Measurements from ENCODE around the gene CARS1.

Gene CARS1

DNA sequence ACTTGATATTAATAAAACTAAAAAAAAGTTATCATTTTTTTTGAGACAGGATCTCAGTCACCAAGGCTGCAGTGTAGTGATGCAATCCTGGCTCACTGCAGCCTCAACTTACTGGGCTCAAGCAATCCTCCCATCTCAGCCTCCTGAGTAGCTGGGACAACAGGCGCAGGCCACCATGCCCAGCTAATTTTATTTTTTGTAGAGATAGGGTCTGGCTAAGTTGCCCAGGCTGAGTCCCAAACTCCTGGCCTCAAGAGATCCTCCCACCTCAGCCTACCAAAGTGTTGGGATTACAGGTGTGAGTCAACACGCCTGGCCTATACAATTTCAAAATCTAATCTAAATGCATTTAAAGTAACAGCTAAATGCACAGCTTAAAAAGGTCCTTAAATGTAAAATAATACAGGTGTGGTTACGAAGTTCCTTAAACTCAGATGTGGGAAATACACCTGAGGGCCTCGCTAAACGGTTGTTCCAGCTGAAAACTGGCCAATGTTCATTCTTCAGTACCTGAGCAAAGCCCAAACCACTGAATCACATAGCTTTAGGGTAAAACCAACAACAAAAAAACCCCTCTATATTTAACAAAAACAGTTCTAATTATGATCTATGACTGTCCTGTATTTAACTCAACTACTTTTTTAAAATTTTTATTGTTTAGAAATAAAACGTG, 76.9 kb downstream of the CARS1 start:
- peaks cover 34% of the 10 kb centered on the region for H3K36me3 ChIP-seq (replicated peaks; ENCODE audit: insufficient read depth, low read length)
- no peak for DNase-seq

DNA sequence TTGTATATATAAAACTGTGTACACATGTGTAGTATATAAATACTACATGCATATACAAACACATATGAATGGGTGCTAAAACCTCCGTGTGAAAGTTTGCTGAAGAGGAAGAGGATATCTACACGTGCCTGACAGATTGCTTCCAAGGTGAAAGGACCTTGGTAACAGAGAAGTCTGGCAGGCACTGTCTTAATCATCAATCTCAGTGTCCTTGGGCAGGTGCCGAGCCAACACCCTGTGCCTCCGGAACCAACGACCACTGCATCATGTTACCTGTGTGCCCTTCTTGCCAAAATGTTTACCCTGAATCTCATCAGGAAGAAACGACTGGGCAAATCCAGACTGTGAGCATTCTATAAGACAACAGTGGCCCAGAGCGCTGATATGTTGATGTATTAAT, 80.1 kb downstream of the CARS1 start:
- H3K4me1 ChIP-seq (ENCODE audit: low read length): no peaks in the 10 kb centered on the region
- H3K4me3 ChIP-seq (ENCODE audit: low read length): no peak overlapping the region
- H3K79me2 ChIP-seq (ENCODE audit: low read length): peaks cover 98% of the 10 kb centered on the region
- H3K9me3 ChIP-seq (replicated peaks; ENCODE audit: insufficient read depth, low read length): no peaks in the 10 kb centered on the region
- no peak overlapping the region for H2AFZ ChIP-seq (ENCODE audit: low read length)
- H3K4me2 ChIP-seq (ENCODE audit: low read depth, low read length): no peak overlapping the region
- H3K36me3 ChIP-seq (replicated peaks; ENCODE audit: insufficient read depth, low read length): peaks cover 43% of the 10 kb centered on the region
- no peaks in the 10 kb centered on the region for H3K27me3 ChIP-seq (replicated peaks; ENCODE audit: insufficient read depth, low read length)
- no peak for DNase-seq
- H3F3A ChIP-seq (ENCODE audit: insufficient read depth, low read length): no peaks in the 10 kb centered on the region; the same call in 1 of the 2 replicates
- no peaks in the 10 kb centered on the region for H3K9me2 ChIP-seq (replicated peaks; ENCODE audit: insufficient read depth, low read length)
- TF ChIP-seq EZH2phosphoT487 (IDR thresholded peaks at IDR 0.05; ENCODE audit: low read length): no peak
- TF ChIP-seq, protein P1, sequence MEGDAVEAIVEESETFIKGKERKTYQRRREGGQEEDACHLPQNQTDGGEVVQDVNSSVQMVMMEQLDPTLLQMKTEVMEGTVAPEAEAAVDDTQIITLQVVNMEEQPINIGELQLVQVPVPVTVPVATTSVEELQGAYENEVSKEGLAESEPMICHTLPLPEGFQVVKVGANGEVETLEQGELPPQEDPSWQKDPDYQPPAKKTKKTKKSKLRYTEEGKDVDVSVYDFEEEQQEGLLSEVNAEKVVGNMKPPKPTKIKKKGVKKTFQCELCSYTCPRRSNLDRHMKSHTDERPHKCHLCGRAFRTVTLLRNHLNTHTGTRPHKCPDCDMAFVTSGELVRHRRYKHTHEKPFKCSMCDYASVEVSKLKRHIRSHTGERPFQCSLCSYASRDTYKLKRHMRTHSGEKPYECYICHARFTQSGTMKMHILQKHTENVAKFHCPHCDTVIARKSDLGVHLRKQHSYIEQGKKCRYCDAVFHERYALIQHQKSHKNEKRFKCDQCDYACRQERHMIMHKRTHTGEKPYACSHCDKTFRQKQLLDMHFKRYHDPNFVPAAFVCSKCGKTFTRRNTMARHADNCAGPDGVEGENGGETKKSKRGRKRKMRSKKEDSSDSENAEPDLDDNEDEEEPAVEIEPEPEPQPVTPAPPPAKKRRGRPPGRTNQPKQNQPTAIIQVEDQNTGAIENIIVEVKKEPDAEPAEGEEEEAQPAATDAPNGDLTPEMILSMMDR (IDR thresholded peaks at IDR 0.05; ENCODE audit: low read length): no peak
- no peak for TF ChIP-seq EZH2 (optimal IDR thresholded peaks at IDR 0.05; ENCODE audit: low read depth, low read length)
- peaks cover 47% of the 10 kb centered on the region for H4K20me1 ChIP-seq (ENCODE audit: insufficient read depth, low read length)
- H3K9ac ChIP-seq (ENCODE audit: low read length): no peak overlapping the region
- no peak overlapping the region for H3K27ac ChIP-seq (ENCODE audit: low read length)

More for the DNA sequence above, 76.9 kb downstream of the CARS1 start:
- Histone ChIP-seq H3K4me3 (ENCODE audit: low read length) (no peak overlapping the region), H3F3A (ENCODE audit: insufficient read depth, low read length) (peaks cover 11% of the 10 kb centered on the region; the same call in 1 of the 2 replicates), H3K4me2 (ENCODE audit: low read depth, low read length) (no peak overlapping the region), H3K9me2 (replicated peaks; ENCODE audit: insufficient read depth, low read length) (no peaks in the 10 kb centered on the region), H3K27me3 (replicated peaks; ENCODE audit: insufficient read depth, low read length) (no peaks in the 10 kb centered on the region), H3K4me1 (ENCODE audit: low read length) (peaks cover 22% of the 10 kb centered on the region), H3K27ac (ENCODE audit: low read length) (no peak overlapping the region), H3K9me3 (replicated peaks; ENCODE audit: insufficient read depth, low read length) (no peaks in the 10 kb centered on the region), H4K20me1 (ENCODE audit: insufficient read depth, low read length) (peaks cover 63% of the 10 kb centered on the region), H3K79me2 (ENCODE audit: low read length) (peaks cover 99% of the 10 kb centered on the region), H3K9ac (ENCODE audit: low read length) (no peak overlapping the region), H2AFZ (ENCODE audit: low read length) (no peak overlapping the region)
- TF ChIP-seq, protein P1 (IDR thresholded peaks at IDR 0.05; ENCODE audit: low read length): no peak
- TF ChIP-seq EZH2phosphoT487 (IDR thresholded peaks at IDR 0.05; ENCODE audit: low read length) (no peak), EZH2 (optimal IDR thresholded peaks at IDR 0.05; ENCODE audit: low read depth, low read length) (no peak)

DNA sequence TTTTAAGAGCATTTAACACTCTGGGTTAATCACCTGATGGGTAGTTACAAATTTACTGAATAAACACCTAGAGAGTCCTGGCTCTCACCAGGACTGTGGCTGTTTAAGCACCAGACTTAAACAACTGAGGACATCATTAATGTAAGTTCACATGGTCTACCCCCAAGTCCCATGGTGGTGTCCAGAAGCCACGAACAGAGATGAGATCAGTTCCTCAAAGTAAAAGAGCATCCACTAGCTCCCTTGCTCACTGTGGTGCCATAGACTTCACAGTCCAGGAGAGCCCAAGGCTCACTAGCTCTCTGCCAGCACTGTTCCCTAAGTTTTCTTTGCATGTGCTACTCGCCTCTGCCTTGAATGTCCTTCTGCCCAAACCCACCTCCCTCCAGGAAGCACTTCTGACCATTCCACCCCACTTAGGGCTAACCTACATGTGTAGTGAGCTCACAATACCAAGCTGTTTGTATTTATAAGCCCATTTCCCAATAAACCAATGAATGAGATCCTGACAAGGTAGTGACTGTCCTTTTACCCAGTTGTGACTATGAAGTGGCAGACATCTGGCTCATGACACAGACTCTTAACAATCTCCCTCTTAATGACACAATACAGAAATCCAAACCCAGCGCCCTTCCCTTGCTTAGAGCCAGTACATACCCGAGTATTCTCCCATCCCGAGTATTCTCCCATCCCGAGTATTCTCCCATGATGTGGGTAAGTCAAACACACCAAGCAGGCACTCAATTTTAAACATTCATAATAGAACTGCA, 80.7 kb downstream of the CARS1 start:
- Histone ChIP-seq H3K4me1 (ENCODE audit: low read length) (no peaks in the 10 kb centered on the region), H3F3A (ENCODE audit: insufficient read depth, low read length) (no peaks in the 10 kb centered on the region; the same call in 1 of the 2 replicates), H3K9me3 (replicated peaks; ENCODE audit: insufficient read depth, low read length) (no peaks in the 10 kb centered on the region), H3K4me3 (ENCODE audit: low read length) (no peak overlapping the region), H3K79me2 (ENCODE audit: low read length) (peaks cover 98% of the 10 kb centered on the region), H3K9me2 (replicated peaks; ENCODE audit: insufficient read depth, low read length) (no peaks in the 10 kb centered on the region), H3K9ac (ENCODE audit: low read length) (no peak overlapping the region), H3K36me3 (replicated peaks; ENCODE audit: insufficient read depth, low read length) (peaks cover 48% of the 10 kb centered on the region), H3K4me2 (ENCODE audit: low read depth, low read length) (no peak overlapping the region), H4K20me1 (ENCODE audit: insufficient read depth, low read length) (peaks cover 46% of the 10 kb centered on the region; the same call in 1 of the 2 replicates), H2AFZ (ENCODE audit: low read length) (no peak overlapping the region), H3K27ac (ENCODE audit: low read length) (no peak overlapping the region), H3K27me3 (replicated peaks; ENCODE audit: insufficient read depth, low read length) (no peaks in the 10 kb centered on the region)
- no peak for DNase-seq
- TF ChIP-seq EZH2 (optimal IDR thresholded peaks at IDR 0.05; ENCODE audit: low read depth, low read length) (no peak), EZH2phosphoT487 (IDR thresholded peaks at IDR 0.05; ENCODE audit: low read length) (no peak)
- TF ChIP-seq, protein P1 (IDR thresholded peaks at IDR 0.05; ENCODE audit: low read length): no peak
